ENCODE results near the gene PYY. TPM values are rescaled to one million over a fixed set of nuclear protein-coding genes. Genes with fewer than 3 reads are reported as not detected.

PYY gene
- total RNA-seq, 1 experiment from 2014 or later = 2.0 TPM

GRCh38 chr17:43907998-43908721 lies 45.6 kb downstream of the PYY start:
- TF ChIP-seq, protein P1, sequence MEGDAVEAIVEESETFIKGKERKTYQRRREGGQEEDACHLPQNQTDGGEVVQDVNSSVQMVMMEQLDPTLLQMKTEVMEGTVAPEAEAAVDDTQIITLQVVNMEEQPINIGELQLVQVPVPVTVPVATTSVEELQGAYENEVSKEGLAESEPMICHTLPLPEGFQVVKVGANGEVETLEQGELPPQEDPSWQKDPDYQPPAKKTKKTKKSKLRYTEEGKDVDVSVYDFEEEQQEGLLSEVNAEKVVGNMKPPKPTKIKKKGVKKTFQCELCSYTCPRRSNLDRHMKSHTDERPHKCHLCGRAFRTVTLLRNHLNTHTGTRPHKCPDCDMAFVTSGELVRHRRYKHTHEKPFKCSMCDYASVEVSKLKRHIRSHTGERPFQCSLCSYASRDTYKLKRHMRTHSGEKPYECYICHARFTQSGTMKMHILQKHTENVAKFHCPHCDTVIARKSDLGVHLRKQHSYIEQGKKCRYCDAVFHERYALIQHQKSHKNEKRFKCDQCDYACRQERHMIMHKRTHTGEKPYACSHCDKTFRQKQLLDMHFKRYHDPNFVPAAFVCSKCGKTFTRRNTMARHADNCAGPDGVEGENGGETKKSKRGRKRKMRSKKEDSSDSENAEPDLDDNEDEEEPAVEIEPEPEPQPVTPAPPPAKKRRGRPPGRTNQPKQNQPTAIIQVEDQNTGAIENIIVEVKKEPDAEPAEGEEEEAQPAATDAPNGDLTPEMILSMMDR (conservative IDR thresholded peaks at IDR 0.05) = no peak
- Histone ChIP-seq H3K9ac (ENCODE audit: extremely low read depth, insufficient read length, low read length) (no peak overlapping the region), H3K79me2 (ENCODE audit: insufficient read depth, low read length) (no peaks in the 10 kb centered on the region), H3K23me2 (ENCODE audit: insufficient read length, low read depth, low read length, poor library complexity, severe bottlenecking) (peaks cover 29% of the 10 kb centered on the region), H4K91ac (ENCODE audit: insufficient read length, low read depth, low read length) (no peak overlapping the region), H4K5ac (ENCODE audit: insufficient read length, low read depth, low read length) (no peak overlapping the region), H2BK20ac (ENCODE audit: low read depth, low read length, poor library complexity, severe bottlenecking) (no peak overlapping the region), H2BK120ac (ENCODE audit: low read depth, low read length, poor library complexity, severe bottlenecking) (no peak overlapping the region), H3K18ac (ENCODE audit: insufficient read length, low read depth, low read length) (no peak overlapping the region), H3K79me1 (ENCODE audit: insufficient read depth, low read depth, low read length, poor library complexity, severe bottlenecking) (no peaks in the 10 kb centered on the region), H3K27ac (ENCODE audit: insufficient read length, low read depth, low read length) (no peak overlapping the region), H3K27me3 (ENCODE audit: insufficient read depth, low read length) (no peaks in the 10 kb centered on the region), H2AFZ (ENCODE audit: low read length) (no peak overlapping the region), H3K4me1 (ENCODE audit: insufficient read depth, low read length) (no peaks in the 10 kb centered on the region; the same call in 1 of the 2 replicates), H2BK15ac (ENCODE audit: low read depth, low read length) (no peak overlapping the region), H2BK12ac (ENCODE audit: insufficient read length, low read depth, low read length) (no peak overlapping the region), H3K4ac (ENCODE audit: low read depth, low read length) (no peak overlapping the region), H3K56ac (ENCODE audit: insufficient read length, low read depth, low read length) (no peak overlapping the region), H3K14ac (ENCODE audit: insufficient read depth, low read length) (no peak overlapping the region), H2AK5ac (ENCODE audit: insufficient read length, low read length) (no peak overlapping the region), H3T11ph (ENCODE audit: low read length) (no peak overlapping the region), H3K23ac (ENCODE audit: insufficient read length, low read depth, low read length) (no peak overlapping the region), H3K9me3 (ENCODE audit: control insufficient read depth, low read depth, low read length) (no peaks in the 10 kb centered on the region), H4K20me1 (ENCODE audit: control insufficient read depth, insufficient read depth, insufficient read length) (no peaks in the 10 kb centered on the region), H3K4me2 (ENCODE audit: insufficient read depth, insufficient read length, low read length) (peak overlapping the region; percentile 65), H4K8ac (replicated peaks; ENCODE audit: insufficient read length, low read depth, low read length) (no peak overlapping the region), H2BK5ac (ENCODE audit: insufficient read length, low read length) (no peak overlapping the region)
- H3K27ac Mint-ChIP-seq = no peak overlapping the region
- no CpG with 5 or more reads among the region's 26 CpGs for WGBS (ENCODE audit: extremely low coverage, insufficient read length, low lambda C conversion rate)
- H3K4me1 Mint-ChIP-seq = peaks cover 20 to 24% of the 10 kb centered on the region in 2 experiments
- H3K27me3 Mint-ChIP-seq (ENCODE audit: low read depth) = peaks cover 56% of the 10 kb centered on the region
- peak; percentile 86 for DNase-seq
- H3K36me3 Mint-ChIP-seq (ENCODE audit: insufficient read depth in 1 of 3, low read depth in 3 of 3) = no peaks in the 10 kb centered on the region
- no peaks in the 10 kb centered on the region for H3K9me3 Mint-ChIP-seq
- H3K4me3 Mint-ChIP-seq = peak overlapping the region; percentile 69 to 89

Data from H9 (cell line).